Measurements from ENCODE around the gene FCRL3. TPM values are rescaled to one million over a fixed set of nuclear protein-coding genes. Genes with fewer than 3 reads are reported as not detected.

FCRL3 gene
- total and polyA plus RNA-seq, 2 of the 13 experiments (the other 11 are each of a cell fraction or from before 2014, with no cell fraction given) = not detected

GRCh38 chr1:157648317-157648716 lies 52.3 kb downstream of the FCRL3 start:
- Histone ChIP-seq H4K20me1 (ENCODE audit: insufficient read depth, low read length) (no peaks in the 10 kb centered on the region), H3K4me3 (replicated peaks in 1 of 3; ENCODE audit: insufficient read depth in 1 of 3, low read depth in 2 of 3, low read length in 3 of 3) (no peak overlapping the region), H3K4me1 (ENCODE audit: insufficient read depth, low read length) (no peaks in the 10 kb centered on the region), H3K4me2 (ENCODE audit: low read depth, low read length) (no peak overlapping the region), H3K9ac (ENCODE audit: insufficient read depth, low read depth, low read length) (no peak overlapping the region), H3K9me3 (ENCODE audit: low read length) (no peaks in the 10 kb centered on the region), H3K27me3 (ENCODE audit: control insufficient read depth in 1 of 2, insufficient read depth in 2 of 2, low read length in 2 of 2) (no peaks in the 10 kb centered on the region), H3K27ac (ENCODE audit: extremely low read length, insufficient read depth, low read length) (no peak overlapping the region), H3K36me3 (replicated peaks in 1 of 2; ENCODE audit: control insufficient read depth in 1 of 2, insufficient read depth in 2 of 2, low read length in 2 of 2) (no peaks in the 10 kb centered on the region), H2AFZ (ENCODE audit: low read length) (no peak overlapping the region), H3K79me2 (ENCODE audit: insufficient read depth, low read length) (no peaks in the 10 kb centered on the region)
- no TSS peak for BruUV-seq (replicated peaks)
- in situ Hi-C loops (cut with HindIII; ENCODE audit: extremely low pct_ligation_motif_present, low pct_unique_long_range_greater_than_20kb) = no loop called here
- TF ChIP-seq GABPA (IDR thresholded peaks at IDR 0.05; ENCODE audit: low read depth, low read length) (no peak), GABPA (CRISPR knock-in tag; IDR thresholded peaks at IDR 0.05; ENCODE audit: low read depth) (no peak), ZNF503 (CRISPR knock-in tag; IDR thresholded peaks at IDR 0.05) (no peak), ZFP62 (CRISPR knock-in tag; IDR thresholded peaks at IDR 0.05) (no peak), ZBTB20 (CRISPR knock-in tag; IDR thresholded peaks at IDR 0.05; ENCODE audit: borderline replicate concordance, low read depth) (no peak), PITX1 (CRISPR knock-in tag; IDR thresholded peaks at IDR 0.05) (no peak), MTF2 (CRISPR knock-in tag; IDR thresholded peaks at IDR 0.05; ENCODE audit: borderline replicate concordance) (no peak), CC2D1A (CRISPR knock-in tag; IDR thresholded peaks at IDR 0.05) (no peak), NFE2L1 (CRISPR knock-in tag; IDR thresholded peaks at IDR 0.05; ENCODE audit: borderline replicate concordance) (no peak), ARID2 (CRISPR knock-in tag; IDR thresholded peaks at IDR 0.05; ENCODE audit: borderline replicate concordance) (no peak), GATA4 (IDR thresholded peaks at IDR 0.05; ENCODE audit: borderline replicate concordance, low read depth) (no peak), CREB3 (CRISPR knock-in tag; IDR thresholded peaks at IDR 0.05) (no peak), ZNF510 (CRISPR knock-in tag; IDR thresholded peaks at IDR 0.05; ENCODE audit: low read depth) (no peak), ZNF691 (CRISPR knock-in tag; IDR thresholded peaks at IDR 0.05; ENCODE audit: borderline replicate concordance, low read depth) (no peak), TERF1 (CRISPR knock-in tag; IDR thresholded peaks at IDR 0.05) (no peak), ATF1 (CRISPR knock-in tag; IDR thresholded peaks at IDR 0.05) (no peak), ZNF234 (CRISPR knock-in tag; conservative IDR thresholded peaks at IDR 0.05) (no peak), ZNF224 (CRISPR knock-in tag; IDR thresholded peaks at IDR 0.05) (no peak), HMG20B (CRISPR knock-in tag; conservative IDR thresholded peaks at IDR 0.05) (no peak)
- ChIA-PET POLR2A (no interaction called here), CTCF (ENCODE audit: low intra/inter-chr PET ratio, low total read pairs) (no interaction called here)
- ATAC-seq (no peak), FAIRE-seq (no peak), DNase-seq (ENCODE audit: low spot score) (no peak)
- intact Hi-C loops (cut with micrococcal nuclease; ENCODE audit: unreplicated experiment) = no loop called here
- 18% methylated on average over 3 of the region's 3 CpGs for WGBS (ENCODE audit: low lambda C conversion rate)

All from HepG2 (cell line).